PC-3 (cell line): ENCODE measurements around the gene CRYGN. TPM values are rescaled to one million over a fixed set of nuclear protein-coding genes. Genes with fewer than 3 reads are reported as not detected.

Experiments used
- ATAC-seq: fragments of 200-7000 bp; cut with Tn5 transposase; 2 replicates; pipeline ENCODE4 v1.9.1; 2020; ENCODE audit warnings: mild to moderate bottlenecking, moderate library complexity
- BruUV-seq: library from RNA; stranded (reverse); fragments of 400-500 nt; replicated peaks from 2 replicates; lab custom pipeline; 2021; lab: Mats Ljungman, UMichigan
- CTCF ChIA-PET: fragments of 300-600 bp; sonication (Branson Sonifier 250); formaldehyde crosslinking; loops from one replicate; lab custom pipeline; 2022; ENCODE audit warnings: antibody characterized with exemption; lab: Charles Lee
- POLR2A ChIA-PET: fragments of 300-600 bp; sonication (Branson Sonifier 250); formaldehyde crosslinking; loops from one replicate; lab custom pipeline; 2022; ENCODE audit warnings: antibody characterized with exemption; ENCODE audit not compliant: unreplicated experiment; lab: Charles Lee
- DNase-seq: peaks from one replicate; pipeline ENCODE4 v3.0.0-alpha.2; 2015
- H2AFZ ChIP-seq: fragments of 300-600 bp; sonication (generic); 2 replicates; pipeline ENCODE4 v1.6.0; 2016; ENCODE audit warnings: antibody characterized with exemption, low read length
- H3F3A ChIP-seq: fragments of 300-600 bp; sonication (generic); one replicate; pipeline ENCODE4 v1.6.0; 2017; ENCODE audit warnings: antibody characterized with exemption, low read length, control low read depth, mild to moderate bottlenecking; ENCODE audit not compliant: unreplicated experiment
- H3K27ac ChIP-seq: fragments of 300-600 bp; sonication (generic); 2 replicates; pipeline ENCODE4 v1.5.1; 2016; ENCODE audit warnings: mild to moderate bottlenecking, low read length
- H3K27me3 ChIP-seq: fragments of 300-600 bp; sonication (generic); 2 replicates; pipeline ENCODE4 v1.6.1; 2016; ENCODE audit warnings: low read length, mixed read lengths
- H3K36me3 ChIP-seq: fragments of 300-600 bp; sonication (generic); 2 replicates; pipeline ENCODE4 v1.6.1; 2016; ENCODE audit warnings: low read depth, mixed run types, low read length, mixed read lengths
- H3K4me1 ChIP-seq: fragments of 300-600 bp; sonication (generic); 2 replicates; pipeline ENCODE4 v1.5.1; 2016; ENCODE audit warnings: low read length; ENCODE audit not compliant: insufficient read depth
- H3K4me2 ChIP-seq: fragments of 300-600 bp; sonication (generic); 2 replicates; pipeline ENCODE4 v1.6.0; 2016; ENCODE audit warnings: low read length
- H3K4me3 ChIP-seq: fragments of 300-600 bp; sonication (generic); 2 replicates; pipeline ENCODE4 v1.5.1; 2016; ENCODE audit warnings: mild to moderate bottlenecking, low read length, mixed read lengths
- H3K79me2 ChIP-seq: fragments of 300-600 bp; sonication (generic); 2 replicates; pipeline ENCODE4 v1.6.1; 2017; ENCODE audit warnings: low read length, mixed read lengths
- H3K9ac ChIP-seq: fragments of 300-600 bp; sonication (generic); 2 replicates; pipeline ENCODE4 v1.6.0; 2016; ENCODE audit warnings: mild to moderate bottlenecking, low read length
- H3K9me2 ChIP-seq: fragments of 300-600 bp; sonication (generic); replicated peaks from 2 replicates; pipeline ENCODE4 v1.6.1; 2016; ENCODE audit warnings: mixed run types, low read length, mixed read lengths
- H3K9me3 ChIP-seq: fragments of 300-600 bp; sonication (generic); 2 replicates; pipeline ENCODE4 v1.6.1; 2016; ENCODE audit warnings: low read length, mixed read lengths
- H4K20me1 ChIP-seq: fragments of 300-600 bp; sonication (generic); 2 replicates; pipeline ENCODE4 v1.6.1; 2016; ENCODE audit warnings: low read length, mixed read lengths
- EZH2 ChIP-seq: fragments of 300-600 bp; sonication (generic); IDR thresholded peaks from one replicate; pipeline ENCODE4 v1.6.1; 2017; ENCODE audit warnings: antibody characterized with exemption, mild to moderate bottlenecking, low read length; ENCODE audit not compliant: unreplicated experiment
- EZH2phosphoT487 ChIP-seq: fragments of 300-600 bp; sonication (generic); IDR thresholded peaks from 2 replicates; pipeline ENCODE4 v1.6.1; 2018; ENCODE audit warnings: mild to moderate bottlenecking, antibody characterized with exemption, low read length, borderline replicate concordance
- intact Hi-C: fragments of 100-400 bp; cut with micrococcal nuclease; formaldehyde crosslinking; loops from 2 replicates; pipeline ENCODE4 v1.9.0; 2023
- total RNA-seq: library from RNA; depleted of rRNA; stranded (reverse); fragments of >200 nt; gene quantifications from 2 replicates; pipeline ENCODE4 v1.2.3, GENCODE V29; 2014
- TF ChIP-seq, protein P1 (sequence below): fragments of 300-600 bp; sonication (generic); conservative IDR thresholded peaks from 2 replicates; pipeline ENCODE4 v1.5.1; 2017; ENCODE audit warnings: antibody characterized with exemption, low read depth, mild to moderate bottlenecking, low read length

The CRYGN gene
- total RNA-seq, 1 experiment from 2014 or later, result 0.11 TPM

DNA sequence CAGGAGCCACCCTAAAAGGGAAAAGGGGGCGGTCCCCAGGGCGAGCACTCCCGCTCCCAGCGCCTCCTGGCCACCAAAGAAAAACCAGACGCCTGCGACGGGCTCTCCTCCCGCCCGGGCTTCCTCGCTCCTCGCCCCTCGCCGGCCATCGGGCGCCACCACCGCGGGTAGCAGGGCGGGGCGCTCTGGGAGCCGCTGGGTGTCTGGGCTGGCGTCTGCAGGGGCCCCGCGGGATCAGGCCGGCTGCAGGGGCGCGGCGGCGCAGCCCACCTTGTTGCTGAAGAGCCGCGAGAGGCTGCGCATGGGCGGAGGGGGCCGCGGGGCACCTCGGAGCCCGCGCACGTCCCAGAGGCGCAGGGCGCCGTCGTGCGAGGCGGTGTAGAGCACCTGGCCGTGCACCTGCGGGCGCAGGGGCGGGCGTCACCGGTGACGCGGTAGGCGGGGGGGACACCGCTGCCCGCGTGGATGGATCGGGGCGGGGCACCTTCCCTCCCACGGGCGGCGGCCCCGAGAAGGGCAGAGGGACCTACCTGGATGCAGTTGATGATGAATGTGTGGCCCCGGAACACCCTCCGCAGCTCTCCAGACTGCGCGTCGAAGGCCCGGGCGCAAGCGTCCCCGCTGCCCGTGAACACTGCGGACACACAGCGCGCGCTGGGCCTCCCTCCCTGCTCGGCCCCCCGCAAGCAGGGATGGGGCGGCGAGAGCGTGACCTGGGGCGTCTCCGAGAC is 58.4 kb downstream of the CRYGN start:
- no peaks in the 10 kb centered on the region for H3F3A ChIP-seq
- no peak overlapping the region for H3K9ac ChIP-seq
- H3K36me3 ChIP-seq, result no peaks in the 10 kb centered on the region
- POLR2A ChIA-PET, result no interaction called here
- H3K4me2 ChIP-seq, result no peak overlapping the region
- intact Hi-C loops, result no loop called here
- no peaks in the 10 kb centered on the region for H3K79me2 ChIP-seq
- H2AFZ ChIP-seq, result no peak overlapping the region
- H3K27ac ChIP-seq, result no peak overlapping the region
- H3K9me2 ChIP-seq, result no peaks in the 10 kb centered on the region
- CTCF ChIA-PET, result no interaction called here
- BruUV-seq, result no TSS peak
- H4K20me1 ChIP-seq, result no peaks in the 10 kb centered on the region
- ATAC-seq (no peak), DNase-seq (no peak)
- H3K4me3 ChIP-seq, result no peak overlapping the region
- TF ChIP-seq, protein P1, sequence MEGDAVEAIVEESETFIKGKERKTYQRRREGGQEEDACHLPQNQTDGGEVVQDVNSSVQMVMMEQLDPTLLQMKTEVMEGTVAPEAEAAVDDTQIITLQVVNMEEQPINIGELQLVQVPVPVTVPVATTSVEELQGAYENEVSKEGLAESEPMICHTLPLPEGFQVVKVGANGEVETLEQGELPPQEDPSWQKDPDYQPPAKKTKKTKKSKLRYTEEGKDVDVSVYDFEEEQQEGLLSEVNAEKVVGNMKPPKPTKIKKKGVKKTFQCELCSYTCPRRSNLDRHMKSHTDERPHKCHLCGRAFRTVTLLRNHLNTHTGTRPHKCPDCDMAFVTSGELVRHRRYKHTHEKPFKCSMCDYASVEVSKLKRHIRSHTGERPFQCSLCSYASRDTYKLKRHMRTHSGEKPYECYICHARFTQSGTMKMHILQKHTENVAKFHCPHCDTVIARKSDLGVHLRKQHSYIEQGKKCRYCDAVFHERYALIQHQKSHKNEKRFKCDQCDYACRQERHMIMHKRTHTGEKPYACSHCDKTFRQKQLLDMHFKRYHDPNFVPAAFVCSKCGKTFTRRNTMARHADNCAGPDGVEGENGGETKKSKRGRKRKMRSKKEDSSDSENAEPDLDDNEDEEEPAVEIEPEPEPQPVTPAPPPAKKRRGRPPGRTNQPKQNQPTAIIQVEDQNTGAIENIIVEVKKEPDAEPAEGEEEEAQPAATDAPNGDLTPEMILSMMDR, result no peak
- TF ChIP-seq EZH2phosphoT487 (no peak), EZH2 (no peak)
- no peaks in the 10 kb centered on the region for H3K27me3 ChIP-seq
- no peaks in the 10 kb centered on the region for H3K9me3 ChIP-seq
- H3K4me1 ChIP-seq, result no peaks in the 10 kb centered on the region

DNA sequence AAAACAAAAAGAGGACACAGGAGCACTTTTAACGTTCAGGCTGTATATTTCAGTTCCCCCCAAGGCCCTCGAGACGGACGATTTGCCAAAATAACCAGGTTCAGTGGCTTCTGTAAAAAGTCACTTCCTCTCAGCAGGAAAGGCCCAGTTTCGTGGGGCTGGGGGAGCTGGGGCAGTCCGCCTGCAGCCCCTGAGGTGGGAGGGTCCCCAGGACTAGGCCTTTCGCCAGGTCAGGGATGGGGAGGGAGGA is 58.9 kb downstream of the CRYGN start:
- Histone ChIP-seq H3K79me2 (no peaks in the 10 kb centered on the region), H3F3A (no peaks in the 10 kb centered on the region), H3K4me3 (no peak overlapping the region), H3K27me3 (no peaks in the 10 kb centered on the region), H4K20me1 (no peaks in the 10 kb centered on the region), H2AFZ (no peak overlapping the region), H3K4me2 (no peak overlapping the region), H3K9ac (no peak overlapping the region), H3K36me3 (no peaks in the 10 kb centered on the region), H3K27ac (no peak overlapping the region), H3K4me1 (no peaks in the 10 kb centered on the region), H3K9me3 (no peaks in the 10 kb centered on the region), H3K9me2 (no peaks in the 10 kb centered on the region)
- intact Hi-C loops, result no loop called here
- ATAC-seq, result no peak
- no TSS peak for BruUV-seq
- no peak for DNase-seq
- ChIA-PET CTCF (no interaction called here), POLR2A (no interaction called here)
- TF ChIP-seq EZH2phosphoT487, result no peak
- TF ChIP-seq EZH2, result no peak
- TF ChIP-seq, protein P1, result no peak

DNA sequence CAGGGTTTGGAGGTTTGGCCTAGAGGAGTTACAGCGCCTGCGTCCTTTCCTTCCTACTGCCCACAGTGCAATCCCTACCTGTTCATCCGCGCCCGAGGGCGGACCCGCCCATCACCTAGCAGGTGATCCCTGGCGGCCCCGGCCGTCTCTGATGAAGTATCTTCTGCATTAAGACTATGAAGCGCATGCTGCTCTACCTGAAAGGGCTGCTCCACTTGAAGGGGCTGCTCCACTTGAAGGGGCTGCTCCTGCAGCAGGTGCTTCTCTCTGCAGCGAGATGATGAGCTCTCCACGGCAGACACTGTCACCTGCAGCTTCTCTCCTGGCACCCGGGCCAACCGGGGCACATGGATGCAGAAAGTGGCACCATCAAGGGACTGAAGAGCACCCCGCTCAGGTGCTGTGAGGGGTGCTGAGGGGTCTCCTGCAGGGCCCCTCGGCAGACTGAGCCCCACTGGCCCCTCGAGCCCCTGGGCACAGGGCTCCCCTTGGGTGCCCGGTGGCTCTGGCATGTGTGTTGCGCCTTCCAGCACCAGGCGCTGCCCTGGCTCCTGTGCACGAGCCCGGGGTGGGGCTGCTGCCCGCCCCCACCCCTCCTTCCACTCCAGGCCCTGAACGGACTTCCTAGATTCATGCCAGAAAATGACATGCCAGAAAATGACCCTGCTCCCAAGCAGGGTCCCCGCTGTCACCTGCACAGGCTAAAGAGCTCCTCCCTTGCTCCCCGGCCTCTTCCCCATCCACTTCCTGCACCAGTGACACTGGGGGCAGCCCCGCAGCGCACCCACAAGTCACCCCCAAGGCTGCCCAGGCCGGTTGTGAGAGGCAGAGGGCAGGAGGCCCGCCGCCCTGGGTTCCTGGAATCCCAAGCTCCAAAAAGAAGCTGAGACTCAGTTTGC is 59.5 kb downstream of the CRYGN start:
- no peaks in the 10 kb centered on the region for H3K9me3 ChIP-seq
- no peak overlapping the region for H3K9ac ChIP-seq
- no peaks in the 10 kb centered on the region for H3K9me2 ChIP-seq
- no peaks in the 10 kb centered on the region for H3K4me1 ChIP-seq
- no peak overlapping the region for H2AFZ ChIP-seq
- ChIA-PET CTCF (no interaction called here), POLR2A (no interaction called here)
- ATAC-seq, result no peak
- no peaks in the 10 kb centered on the region for H3K27me3 ChIP-seq
- no peak for DNase-seq
- TF ChIP-seq EZH2, result no peak
- TF ChIP-seq, protein P1, result no peak
- no peak for TF ChIP-seq EZH2phosphoT487
- intact Hi-C loops, result no loop called here
- no peaks in the 10 kb centered on the region for H3F3A ChIP-seq
- no peak overlapping the region for H3K27ac ChIP-seq
- no peaks in the 10 kb centered on the region for H3K79me2 ChIP-seq
- H4K20me1 ChIP-seq, result no peaks in the 10 kb centered on the region
- H3K4me2 ChIP-seq, result no peak overlapping the region
- no TSS peak for BruUV-seq
- H3K36me3 ChIP-seq, result no peaks in the 10 kb centered on the region
- H3K4me3 ChIP-seq, result no peak overlapping the region
